Vagina (tissue), 2 donors: ENCODE results near the gene FGD2. TPM values are rescaled to one million over a fixed set of nuclear protein-coding genes. Genes with fewer than 3 reads are reported as not detected.
A peak's percentile ranks its signal among the peaks of the same experiment; 100 is the strongest.

ENCODE experiments used
- DNase-seq, 2 donors: peaks; one replicate each; pipeline ENCODE4 v3.0.0-alpha.2; 2017; ENCODE audit errors: extremely low spot score in 2 of 2
- H3K27ac ChIP-seq: fragments of 200-600 bp; sonication (generic); one replicate; pipeline ENCODE4 v1.5.1; 2019
- H3K27me3 ChIP-seq: fragments of 200-600 bp; sonication (generic); one replicate; pipeline ENCODE4 v1.5.1; 2019
- H3K36me3 ChIP-seq, 2 donors: fragments of 200-600 bp; sonication (generic); one replicate each; pipeline ENCODE4 v1.5.1; 2017 to 2019
- H3K4me1 ChIP-seq: fragments of 200-600 bp; sonication (generic); one replicate; pipeline ENCODE4 v1.5.1; 2019
- H3K4me3 ChIP-seq, 2 donors: fragments of 200-600 bp; sonication (generic); 1 replicate in 1 of 2; 2 replicates in 1 of 2; pipeline ENCODE4 v1.5.1; 2016 to 2019
- H3K9me3 ChIP-seq: fragments of 200-600 bp; sonication (generic); one replicate; pipeline ENCODE4 v1.5.1; 2019
- CTCF ChIP-seq, 3 experiments: fragments of 450-650 bp in 2 of 3; fragments of 200-600 bp in 1 of 3; sonication (generic) in 1 of 3; IDR thresholded peaks; one replicate each; pipeline ENCODE4 v1.5.1; 2017 to 2019; ENCODE audit warnings: antibody characterized with exemption in 3 of 3, mild to moderate bottlenecking in 2 of 3, moderate library complexity in 2 of 3
- POLR2A ChIP-seq, 2 donors: fragments of 450-650 bp; IDR thresholded peaks; one replicate each; pipeline ENCODE4 v1.6.1; 2017; ENCODE audit warnings: antibody characterized with exemption in 2 of 2, mild to moderate bottlenecking in 2 of 2, moderate library complexity in 2 of 2
- POLR2AphosphoS5 ChIP-seq, 2 donors: sonication (generic); formaldehyde crosslinking; IDR thresholded peaks; one replicate each; pipeline ENCODE4 v1.9.0; 2017; ENCODE audit warnings: antibody characterized with exemption in 2 of 2, mild to moderate bottlenecking in 2 of 2, low read depth in 1 of 2; ENCODE audit not compliant: insufficient read depth in 1 of 2
- intact Hi-C: fragments of 100-400 bp; cut with DNase I; formaldehyde crosslinking; loops from one replicate; pipeline ENCODE4 v1.15.1; 2023
- total RNA-seq: library from RNA; depleted of rRNA; stranded (reverse); fragments of >200 nt; gene quantifications from one replicate; pipeline ENCODE4 v1.2.3, GENCODE V29; 2016

Gene FGD2
- total RNA-seq, 1 donor from 2014 or later, result 20.4 TPM

DNA sequence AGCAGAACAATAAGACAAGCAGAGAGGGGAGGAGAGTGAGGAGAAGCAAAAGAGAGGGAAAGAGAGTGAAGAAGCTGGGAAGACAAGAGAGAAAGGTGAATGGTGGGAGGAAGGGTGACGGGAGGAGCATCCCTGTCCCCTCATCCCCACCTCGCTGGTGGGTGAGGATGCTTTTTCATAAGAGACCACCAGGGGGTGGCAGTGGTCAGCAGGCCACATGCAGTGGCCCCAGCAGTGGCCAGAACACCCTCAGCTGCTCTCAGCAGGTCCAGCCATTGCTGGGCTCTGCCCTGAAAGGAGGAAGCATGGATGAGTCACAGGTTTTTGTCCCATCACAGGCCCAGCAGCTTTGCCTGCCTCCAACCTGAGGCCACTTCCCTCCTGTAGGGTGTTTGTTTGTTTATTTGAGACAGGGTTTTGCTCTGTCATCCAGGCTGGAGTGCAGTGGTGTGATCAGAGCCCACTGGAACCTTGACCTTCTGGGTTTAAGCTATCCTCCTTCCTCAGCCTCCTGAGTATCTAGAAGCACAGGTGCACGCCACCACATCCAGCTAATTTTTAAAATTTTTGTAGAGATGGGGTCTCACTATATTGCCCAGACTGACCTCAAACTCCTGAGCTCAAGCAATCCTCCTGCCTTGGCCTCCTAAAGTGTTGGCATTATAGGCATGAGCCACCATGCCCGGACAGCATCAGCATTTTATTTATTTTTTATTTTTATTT lies 24.0 kb downstream of the FGD2 start:
- no peak for DNase-seq
- intact Hi-C loops, result no loop called here
- H3K27me3 ChIP-seq, result no peaks in the 10 kb centered on the region
- TF ChIP-seq POLR2AphosphoS5 (IDR thresholded peaks at IDR 0.05; ENCODE audit: insufficient read depth in 1 of 2, low read depth in 1 of 2), result peak; percentile 21 to 70
- peak; percentile 55 to 84 (median 74) for TF ChIP-seq CTCF (IDR thresholded peaks at IDR 0.05)
- TF ChIP-seq POLR2A (IDR thresholded peaks at IDR 0.05), result no peak
- no peak overlapping the region for H3K4me3 ChIP-seq
- H3K9me3 ChIP-seq, result no peaks in the 10 kb centered on the region
- peak overlapping the region; percentile 16 for H3K27ac ChIP-seq
- no peaks in the 10 kb centered on the region for H3K36me3 ChIP-seq
- no peaks in the 10 kb centered on the region for H3K4me1 ChIP-seq

GRCh38 chr6:37030599-37030998 lies 25.1 kb downstream of the FGD2 start:
- TF ChIP-seq CTCF (IDR thresholded peaks at IDR 0.05) (no peak), POLR2A (IDR thresholded peaks at IDR 0.05) (no peak), POLR2AphosphoS5 (IDR thresholded peaks at IDR 0.05; ENCODE audit: insufficient read depth in 1 of 2, low read depth in 1 of 2) (no peak)
- intact Hi-C loops, result no loop called here
- no peak overlapping the region for H3K27ac ChIP-seq
- no peak overlapping the region for H3K4me3 ChIP-seq
- no peaks in the 10 kb centered on the region for H3K27me3 ChIP-seq
- no peak for DNase-seq
- no peaks in the 10 kb centered on the region for H3K9me3 ChIP-seq
- H3K36me3 ChIP-seq, result no peaks in the 10 kb centered on the region
- no peaks in the 10 kb centered on the region for H3K4me1 ChIP-seq

- Histone ChIP-seq H3K9me3 (no peaks in the 10 kb centered on the region), H3K4me1 (no peaks in the 10 kb centered on the region), H3K36me3 (no peaks in the 10 kb centered on the region), H3K4me3 (no peak overlapping the region), H3K27ac (no peak overlapping the region), H3K27me3 (no peaks in the 10 kb centered on the region)
- DNase-seq, result no peak
- TF ChIP-seq POLR2AphosphoS5 (IDR thresholded peaks at IDR 0.05; ENCODE audit: insufficient read depth in 1 of 2, low read depth in 1 of 2) (no peak), CTCF (IDR thresholded peaks at IDR 0.05) (no peak), POLR2A (IDR thresholded peaks at IDR 0.05) (no peak)
- intact Hi-C loops, result no loop called here
These were observed 26.8 kb downstream of the FGD2 start for GRCh38 chr6:37032239-37032638.

- Histone ChIP-seq H3K27ac (no peak overlapping the region), H3K4me1 (no peaks in the 10 kb centered on the region), H3K27me3 (no peaks in the 10 kb centered on the region), H3K9me3 (no peaks in the 10 kb centered on the region), H3K4me3 (no peak overlapping the region), H3K36me3 (no peaks in the 10 kb centered on the region)
- no peak for TF ChIP-seq POLR2A (IDR thresholded peaks at IDR 0.05)
- TF ChIP-seq CTCF (IDR thresholded peaks at IDR 0.05), result no peak
- TF ChIP-seq POLR2AphosphoS5 (IDR thresholded peaks at IDR 0.05; ENCODE audit: insufficient read depth in 1 of 2, low read depth in 1 of 2), result no peak
- no peak for DNase-seq
- intact Hi-C loops, result no loop called here
These were observed 27.8 kb downstream of the FGD2 start for GRCh38 chr6:37033255-37033654.
